SU-DHL-6 (cell line): ENCODE measurements around the gene NLGN1.

Experiments used
- EZH2phosphoT487 ChIP-seq: fragments of 200-600 bp; sonication (generic), shearing (Covaris generic); conservative IDR thresholded peaks from 2 replicates; pipeline ENCODE4 v1.6.1; 2018; ENCODE audit warnings: mild to moderate bottlenecking, antibody characterized with exemption, low read length, moderate library complexity, mixed read lengths
- TF ChIP-seq, protein P1 (sequence below): fragments of 200-600 bp; sonication (generic); IDR thresholded peaks from one replicate; pipeline ENCODE4 v1.5.1; 2017; ENCODE audit warnings: antibody characterized with exemption, mild to moderate bottlenecking, low read length, moderate library complexity; ENCODE audit not compliant: insufficient read depth, poor library complexity, severe bottlenecking

DNA sequence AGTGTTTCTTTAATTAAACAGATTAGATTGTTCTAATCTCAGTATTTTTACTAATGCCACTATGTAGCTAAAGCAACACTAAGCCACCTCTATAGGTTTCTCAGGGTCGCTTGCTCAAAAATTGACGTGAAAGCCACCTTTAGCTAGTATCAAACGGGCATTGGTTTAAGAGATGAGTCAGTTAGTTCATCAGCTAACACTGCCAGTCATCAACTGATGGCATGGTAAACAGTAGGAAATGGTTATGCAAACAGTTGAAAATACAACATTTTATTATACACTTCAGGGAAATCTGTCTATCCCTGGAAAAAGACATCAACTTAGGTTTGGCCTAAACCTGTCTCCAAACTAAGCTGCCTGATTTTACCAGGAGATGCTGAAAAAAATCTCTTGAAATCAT lies 879.3 kb downstream of the NLGN1 start:
- TF ChIP-seq, protein P1, sequence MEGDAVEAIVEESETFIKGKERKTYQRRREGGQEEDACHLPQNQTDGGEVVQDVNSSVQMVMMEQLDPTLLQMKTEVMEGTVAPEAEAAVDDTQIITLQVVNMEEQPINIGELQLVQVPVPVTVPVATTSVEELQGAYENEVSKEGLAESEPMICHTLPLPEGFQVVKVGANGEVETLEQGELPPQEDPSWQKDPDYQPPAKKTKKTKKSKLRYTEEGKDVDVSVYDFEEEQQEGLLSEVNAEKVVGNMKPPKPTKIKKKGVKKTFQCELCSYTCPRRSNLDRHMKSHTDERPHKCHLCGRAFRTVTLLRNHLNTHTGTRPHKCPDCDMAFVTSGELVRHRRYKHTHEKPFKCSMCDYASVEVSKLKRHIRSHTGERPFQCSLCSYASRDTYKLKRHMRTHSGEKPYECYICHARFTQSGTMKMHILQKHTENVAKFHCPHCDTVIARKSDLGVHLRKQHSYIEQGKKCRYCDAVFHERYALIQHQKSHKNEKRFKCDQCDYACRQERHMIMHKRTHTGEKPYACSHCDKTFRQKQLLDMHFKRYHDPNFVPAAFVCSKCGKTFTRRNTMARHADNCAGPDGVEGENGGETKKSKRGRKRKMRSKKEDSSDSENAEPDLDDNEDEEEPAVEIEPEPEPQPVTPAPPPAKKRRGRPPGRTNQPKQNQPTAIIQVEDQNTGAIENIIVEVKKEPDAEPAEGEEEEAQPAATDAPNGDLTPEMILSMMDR, result no peak
- TF ChIP-seq EZH2phosphoT487, result no peak
